GM12864 (cell line): ENCODE data around the gene DERA.

ENCODE experiments used
- DNase-seq: peaks from one replicate; pipeline ENCODE4 v3.0.0-alpha.2; 2011; ENCODE audit warnings: low read depth
- H3K4me3 ChIP-seq: 2 replicates; pipeline ENCODE4 v1.5.1; 2011; ENCODE audit warnings: mild to moderate bottlenecking, low read depth, low read length, control low read depth
- TF ChIP-seq, protein P1 (sequence below): IDR thresholded peaks from 2 replicates; pipeline ENCODE4 v1.5.1; 2011; ENCODE audit warnings: low read depth, mild to moderate bottlenecking, moderate library complexity, low read length, control low read depth, inconsistent platforms; ENCODE audit errors: missing control alignments

Gene DERA

DNA sequence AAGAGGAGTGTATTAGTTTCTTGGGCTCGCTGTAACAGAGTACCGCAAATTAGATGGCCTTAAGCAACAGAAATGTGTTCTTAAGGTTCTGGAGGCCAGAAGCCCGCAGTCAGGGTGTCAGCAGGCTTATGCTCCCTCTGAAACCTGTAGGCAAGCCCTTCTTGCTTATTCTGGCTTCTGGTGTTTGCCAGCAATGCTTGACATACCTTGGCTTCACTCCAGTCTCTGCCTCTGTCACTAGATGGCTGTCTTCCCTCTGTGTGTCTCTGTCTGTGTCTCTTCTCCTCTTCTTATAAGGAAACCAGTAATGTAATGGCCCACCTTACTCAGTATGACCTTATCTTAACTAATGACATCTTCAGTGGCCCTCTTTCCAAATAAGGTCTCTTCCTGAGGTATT lies 85.1 kb downstream of the DERA start:
- TF ChIP-seq, protein P1, sequence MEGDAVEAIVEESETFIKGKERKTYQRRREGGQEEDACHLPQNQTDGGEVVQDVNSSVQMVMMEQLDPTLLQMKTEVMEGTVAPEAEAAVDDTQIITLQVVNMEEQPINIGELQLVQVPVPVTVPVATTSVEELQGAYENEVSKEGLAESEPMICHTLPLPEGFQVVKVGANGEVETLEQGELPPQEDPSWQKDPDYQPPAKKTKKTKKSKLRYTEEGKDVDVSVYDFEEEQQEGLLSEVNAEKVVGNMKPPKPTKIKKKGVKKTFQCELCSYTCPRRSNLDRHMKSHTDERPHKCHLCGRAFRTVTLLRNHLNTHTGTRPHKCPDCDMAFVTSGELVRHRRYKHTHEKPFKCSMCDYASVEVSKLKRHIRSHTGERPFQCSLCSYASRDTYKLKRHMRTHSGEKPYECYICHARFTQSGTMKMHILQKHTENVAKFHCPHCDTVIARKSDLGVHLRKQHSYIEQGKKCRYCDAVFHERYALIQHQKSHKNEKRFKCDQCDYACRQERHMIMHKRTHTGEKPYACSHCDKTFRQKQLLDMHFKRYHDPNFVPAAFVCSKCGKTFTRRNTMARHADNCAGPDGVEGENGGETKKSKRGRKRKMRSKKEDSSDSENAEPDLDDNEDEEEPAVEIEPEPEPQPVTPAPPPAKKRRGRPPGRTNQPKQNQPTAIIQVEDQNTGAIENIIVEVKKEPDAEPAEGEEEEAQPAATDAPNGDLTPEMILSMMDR: no peak
- no peak overlapping the region for H3K4me3 ChIP-seq
- no peak for DNase-seq

DNA sequence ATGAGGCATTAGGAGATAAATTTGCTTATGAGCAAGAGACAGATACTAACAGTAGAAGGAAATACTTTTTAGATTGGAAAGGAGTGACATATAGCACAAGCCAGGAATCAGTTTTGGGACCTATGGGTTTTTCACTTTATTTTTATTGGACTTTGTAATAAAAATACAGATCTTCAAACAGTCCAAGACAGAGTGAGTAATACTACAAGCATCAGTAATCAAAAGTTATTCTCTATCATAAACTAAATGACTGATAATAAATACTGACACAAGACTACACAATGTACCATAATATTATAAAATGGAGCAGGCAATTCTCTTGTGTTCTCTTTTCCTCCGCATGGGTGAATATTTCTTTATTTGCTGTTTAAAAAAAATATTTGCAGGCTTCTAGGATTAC lies 85.8 kb downstream of the DERA start:
- DNase-seq: no peak
- TF ChIP-seq, protein P1: no peak
- H3K4me3 ChIP-seq: no peak overlapping the region

DNA sequence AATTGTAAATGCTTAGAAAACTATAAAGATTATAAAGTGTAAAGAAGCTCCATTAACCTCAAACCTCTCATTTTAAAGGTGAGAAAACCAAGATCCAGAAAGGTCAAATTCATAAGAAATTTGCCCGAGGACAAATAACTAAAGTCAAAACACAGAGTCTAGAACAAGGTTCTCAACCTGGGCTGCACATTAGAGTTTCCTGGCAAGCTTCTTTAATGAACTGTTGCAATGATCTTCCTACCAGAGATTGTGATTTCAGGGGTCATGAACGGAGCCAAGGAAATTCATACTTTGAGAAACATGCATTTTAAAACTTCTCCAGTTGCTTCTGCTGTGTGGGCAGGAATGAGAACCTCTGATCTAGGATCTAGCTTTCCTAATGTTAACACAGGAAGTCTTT lies 86.8 kb downstream of the DERA start:
- no peak for DNase-seq
- H3K4me3 ChIP-seq: no peak overlapping the region
- TF ChIP-seq, protein P1: no peak

DNA sequence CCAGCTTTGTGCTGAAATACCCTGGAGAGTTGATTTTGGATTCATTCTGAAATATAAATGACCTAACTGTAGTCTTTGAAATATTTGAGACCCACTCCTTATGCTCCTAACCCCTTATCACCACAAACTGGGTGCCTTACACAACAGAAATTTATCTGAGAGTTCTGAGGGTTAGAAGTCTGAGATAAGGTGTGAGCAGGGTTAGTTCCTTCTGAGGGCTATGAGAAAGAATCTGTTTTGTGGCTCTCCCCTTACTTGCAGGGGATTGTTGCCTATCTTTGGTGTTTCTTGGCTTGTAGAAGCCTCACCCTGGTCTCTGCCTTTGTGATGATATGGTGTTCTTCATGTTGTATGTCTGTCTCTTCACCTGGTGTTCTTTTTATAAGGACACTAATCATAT lies 91.7 kb downstream of the DERA start:
- TF ChIP-seq, protein P1: no peak
- no peak for DNase-seq

DNA sequence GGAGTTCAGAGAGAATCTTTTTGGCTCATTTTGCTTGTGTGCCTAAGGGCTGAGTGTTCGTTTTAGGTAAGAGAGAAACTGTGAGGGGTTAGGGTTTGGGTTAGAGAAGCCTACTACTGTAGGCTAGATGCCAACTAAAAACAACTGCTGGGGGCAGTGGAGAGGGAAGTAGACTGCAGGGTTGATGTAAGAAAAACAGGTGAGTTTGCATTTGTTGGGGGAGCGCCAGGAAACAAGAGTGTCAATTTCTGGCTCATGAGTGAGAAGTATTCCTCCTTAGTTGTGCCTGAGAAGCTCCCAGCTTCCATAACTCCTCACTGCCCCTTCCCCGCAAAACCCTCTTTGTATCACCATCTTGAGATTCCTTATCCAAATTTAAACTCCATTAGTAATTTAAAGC lies 92.3 kb downstream of the DERA start:
- no peak for DNase-seq
- TF ChIP-seq, protein P1: no peak
- no peak overlapping the region for H3K4me3 ChIP-seq

More for the DNA sequence above, 91.7 kb downstream of the DERA start:
- no peak overlapping the region for H3K4me3 ChIP-seq

DNA sequence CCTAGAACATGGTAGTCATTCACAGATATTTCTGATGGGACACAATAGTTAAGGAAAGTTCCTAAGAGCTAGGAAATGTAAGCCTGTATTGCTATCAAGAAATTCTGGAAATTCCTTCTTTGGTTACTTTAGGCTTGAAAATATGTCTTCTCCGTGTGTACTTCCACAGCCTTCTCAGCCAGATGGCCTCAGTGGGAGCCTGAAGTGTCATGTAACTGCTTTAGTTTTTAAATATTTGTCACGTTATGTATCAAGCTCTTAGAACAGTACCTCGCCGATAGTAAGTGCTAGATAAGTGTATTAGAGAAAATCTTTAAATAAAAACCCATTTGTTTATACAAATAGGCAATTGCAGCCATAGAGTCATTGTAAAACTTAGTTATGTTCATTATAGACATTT lies 95.6 kb downstream of the DERA start:
- DNase-seq: no peak
- TF ChIP-seq, protein P1: no peak
- no peak overlapping the region for H3K4me3 ChIP-seq

DNA sequence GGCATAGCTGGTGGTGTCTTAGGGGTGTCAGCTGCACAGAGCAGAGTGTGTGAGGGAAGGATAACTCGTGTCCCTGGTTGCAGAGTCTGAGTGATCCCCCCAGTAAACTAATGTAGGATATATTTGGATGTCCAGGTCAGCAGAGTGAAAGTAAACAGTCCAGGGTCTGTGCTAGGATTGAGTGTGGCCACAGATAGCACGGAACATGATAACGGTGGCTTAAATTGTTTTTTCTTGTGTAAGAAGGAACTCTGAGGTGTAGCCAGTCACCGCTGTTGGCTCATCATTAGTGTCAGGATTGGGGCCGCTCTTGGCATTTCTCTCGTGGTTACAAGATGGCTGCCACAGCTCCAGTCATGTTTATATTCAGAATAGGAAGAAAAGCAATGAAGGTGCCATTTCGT lies 97.3 kb downstream of the DERA start:
- DNase-seq: no peak
- no peak overlapping the region for H3K4me3 ChIP-seq
- TF ChIP-seq, protein P1: no peak
